Raji (cell line): ENCODE results near the gene LAMC3.

Experiments used
- POLR2A ChIP-seq: IDR thresholded peaks from 2 replicates; pipeline ENCODE4 v1.6.1; 2011; ENCODE audit warnings: low read depth, low read length, control low read depth; ENCODE audit not compliant: insufficient read depth

LAMC3 gene

GRCh38 chr9:131025953-131026858 lies 17.2 kb downstream of the LAMC3 start:
- no peak for TF ChIP-seq POLR2A

GRCh38 chr9:131027048-131027871 lies 18.3 kb downstream of the LAMC3 start:
- TF ChIP-seq POLR2A = no peak

GRCh38 chr9:131027872-131028179 lies 18.9 kb downstream of the LAMC3 start:
- TF ChIP-seq POLR2A = no peak

GRCh38 chr9:131028221-131028884 lies 19.4 kb downstream of the LAMC3 start:
- no peak for TF ChIP-seq POLR2A

GRCh38 chr9:131028931-131029573 lies 20.1 kb downstream of the LAMC3 start:
- no peak for TF ChIP-seq POLR2A

GRCh38 chr9:131029574-131029952 lies 20.6 kb downstream of the LAMC3 start:
- no peak for TF ChIP-seq POLR2A

GRCh38 chr9:131030239-131031004 lies 21.4 kb downstream of the LAMC3 start:
- TF ChIP-seq POLR2A = no peak

GRCh38 chr9:131031005-131031641 lies 22.1 kb downstream of the LAMC3 start:
- no peak for TF ChIP-seq POLR2A

GRCh38 chr9:131031642-131032005 lies 22.6 kb downstream of the LAMC3 start:
- TF ChIP-seq POLR2A = no peak

- no peak for TF ChIP-seq POLR2A
Observed at GRCh38 chr9:131032384-131032783, 23.4 kb downstream of the LAMC3 start.

GRCh38 chr9:131033269-131034224 lies 24.6 kb downstream of the LAMC3 start:
- TF ChIP-seq POLR2A = no peak

- no peak for TF ChIP-seq POLR2A
Observed at GRCh38 chr9:131034268-131034667, 25.3 kb downstream of the LAMC3 start.

GRCh38 chr9:131035548-131035947 lies 26.6 kb downstream of the LAMC3 start:
- no peak for TF ChIP-seq POLR2A
